ENCODE data around the gene GPX2. TPM values are rescaled to one million over a fixed set of nuclear protein-coding genes. Genes with fewer than 3 reads are reported as not detected.

GPX2 gene
- total and polyA plus RNA-seq, 7 donors, result 1.9 to 1,392 (median 374) TPM; not detected in 3

DNA sequence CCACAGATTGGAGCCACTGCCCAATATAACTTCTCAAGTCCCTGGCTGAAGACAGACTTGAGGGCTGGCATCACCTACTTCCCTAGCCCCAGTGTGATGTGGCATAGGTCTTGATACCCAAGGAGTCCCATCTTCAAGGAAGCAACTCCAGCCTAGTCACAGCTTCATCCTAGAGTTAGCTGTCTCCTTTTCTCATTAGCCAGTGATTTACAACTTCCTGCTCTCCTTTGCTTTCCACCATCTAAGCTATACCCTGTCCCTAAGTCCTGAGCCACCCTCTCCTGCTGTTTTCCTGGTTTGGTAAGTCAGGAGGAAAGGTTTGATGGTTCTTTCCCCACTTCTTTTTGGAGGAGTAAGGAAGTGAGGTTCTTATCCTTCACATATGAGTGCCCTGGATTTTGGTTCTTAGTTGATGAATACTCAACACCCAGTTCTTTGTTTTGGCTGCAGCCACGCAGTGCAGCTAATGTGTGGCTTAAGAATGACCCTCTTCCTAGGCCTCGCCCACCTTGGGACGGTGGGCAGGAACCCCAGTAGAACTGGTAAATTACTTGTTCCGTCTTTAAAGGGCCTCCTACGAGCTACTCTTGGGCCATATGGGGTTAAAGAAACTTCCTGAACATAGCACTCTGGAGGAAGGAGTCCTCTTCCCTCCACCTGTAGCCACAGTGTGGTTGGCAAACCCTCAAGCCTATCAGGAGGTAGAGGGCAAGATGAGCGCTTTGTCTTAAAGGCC lies 3.9 kb upstream of the GPX2 start:
- Histone ChIP-seq H3K36me3 (peaks cover 0 to 34% (median 2%) of the 10 kb centered on the region in 4 donors), H3K27me3 (no peaks in the 10 kb centered on the region), H3K27ac (no peak overlapping the region), H3K4me3 (no peak overlapping the region), H3K9me3 (no peaks in the 10 kb centered on the region), H3K4me1 (no peaks in the 10 kb centered on the region)
- no peak for DNase-seq
- intact Hi-C loops (cut with DNase I), result no loop called here
- TF ChIP-seq, protein P1, sequence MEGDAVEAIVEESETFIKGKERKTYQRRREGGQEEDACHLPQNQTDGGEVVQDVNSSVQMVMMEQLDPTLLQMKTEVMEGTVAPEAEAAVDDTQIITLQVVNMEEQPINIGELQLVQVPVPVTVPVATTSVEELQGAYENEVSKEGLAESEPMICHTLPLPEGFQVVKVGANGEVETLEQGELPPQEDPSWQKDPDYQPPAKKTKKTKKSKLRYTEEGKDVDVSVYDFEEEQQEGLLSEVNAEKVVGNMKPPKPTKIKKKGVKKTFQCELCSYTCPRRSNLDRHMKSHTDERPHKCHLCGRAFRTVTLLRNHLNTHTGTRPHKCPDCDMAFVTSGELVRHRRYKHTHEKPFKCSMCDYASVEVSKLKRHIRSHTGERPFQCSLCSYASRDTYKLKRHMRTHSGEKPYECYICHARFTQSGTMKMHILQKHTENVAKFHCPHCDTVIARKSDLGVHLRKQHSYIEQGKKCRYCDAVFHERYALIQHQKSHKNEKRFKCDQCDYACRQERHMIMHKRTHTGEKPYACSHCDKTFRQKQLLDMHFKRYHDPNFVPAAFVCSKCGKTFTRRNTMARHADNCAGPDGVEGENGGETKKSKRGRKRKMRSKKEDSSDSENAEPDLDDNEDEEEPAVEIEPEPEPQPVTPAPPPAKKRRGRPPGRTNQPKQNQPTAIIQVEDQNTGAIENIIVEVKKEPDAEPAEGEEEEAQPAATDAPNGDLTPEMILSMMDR (IDR thresholded peaks at IDR 0.05), result no peak
- TF ChIP-seq EP300 (IDR thresholded peaks at IDR 0.05) (no peak), POLR2AphosphoS5 (IDR thresholded peaks at IDR 0.05) (no peak), POLR2A (IDR thresholded peaks at IDR 0.05) (no peak)
- WGBS, 2 donors, result 80 to 95% methylated on average over 6 of the region's 6 CpGs

DNA sequence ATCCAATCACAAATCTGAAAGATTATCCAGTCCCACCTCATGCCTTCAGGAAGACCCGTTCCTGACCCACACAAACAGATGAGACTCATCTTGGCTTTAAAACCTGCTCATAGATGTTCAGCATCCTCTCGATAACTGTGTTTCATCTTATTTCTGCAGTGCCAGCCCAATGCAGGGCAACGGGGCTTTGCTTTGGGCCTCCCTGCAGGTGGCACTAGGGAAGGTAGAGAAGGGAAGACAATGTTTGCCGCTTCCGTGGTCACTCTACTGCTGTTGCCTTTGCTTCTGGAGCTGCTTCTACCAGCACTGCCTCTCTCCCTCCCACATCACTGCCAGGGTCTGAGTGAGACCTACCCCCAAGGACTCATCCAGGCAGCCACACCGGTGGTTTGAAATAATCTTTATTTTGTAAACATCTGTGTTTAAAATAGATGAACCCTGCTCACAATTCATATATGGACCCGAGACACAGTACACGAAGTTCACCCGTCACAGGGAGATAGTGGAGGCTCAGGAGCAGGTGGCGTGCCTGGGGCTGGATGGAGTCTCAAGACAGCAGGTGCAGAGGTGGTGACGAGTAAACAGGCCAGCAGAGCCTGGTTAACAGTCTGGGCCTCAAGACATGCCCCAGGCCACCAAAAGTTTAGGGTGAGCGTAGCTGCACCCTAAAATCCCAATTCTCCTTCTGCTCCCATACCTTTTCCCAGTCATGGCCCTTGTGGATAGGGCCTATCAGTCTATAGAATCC lies 3.1 kb upstream of the GPX2 start:
- Histone ChIP-seq H3K27ac (no peak overlapping the region), H3K4me1 (no peaks in the 10 kb centered on the region), H3K36me3 (peaks cover 0 to 41% (median 3%) of the 10 kb centered on the region in 4 donors), H3K9me3 (no peaks in the 10 kb centered on the region), H3K4me3 (no peak overlapping the region), H3K27me3 (no peaks in the 10 kb centered on the region)
- intact Hi-C loops (cut with DNase I), result no loop called here
- 85 to 92% methylated on average over 12 of the region's 12 CpGs for WGBS, 2 donors
- no peak for DNase-seq
- TF ChIP-seq POLR2AphosphoS5 (IDR thresholded peaks at IDR 0.05) (no peak), EP300 (IDR thresholded peaks at IDR 0.05) (no peak), POLR2A (IDR thresholded peaks at IDR 0.05) (no peak)
- TF ChIP-seq, protein P1 (IDR thresholded peaks at IDR 0.05), result no peak

DNA sequence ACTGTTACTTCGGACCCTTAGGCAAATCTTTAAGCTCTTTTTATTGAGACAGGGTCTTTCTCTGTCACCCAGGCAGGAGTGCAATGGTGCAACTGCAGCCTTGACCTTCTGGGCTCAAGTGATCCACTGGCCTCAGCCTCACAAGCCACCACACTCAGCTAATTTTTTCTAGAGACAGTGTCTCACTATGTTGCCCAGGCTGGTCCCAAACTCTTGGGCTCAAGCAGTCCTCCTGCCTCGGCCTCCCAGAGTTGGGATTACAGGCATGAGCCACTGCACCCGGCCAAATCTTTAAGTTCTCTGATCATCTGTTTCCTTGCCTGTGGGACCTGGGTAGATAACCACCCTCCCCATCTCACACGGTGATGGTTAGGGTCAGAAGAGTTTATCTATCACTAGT lies 2.3 kb upstream of the GPX2 start:
- Histone ChIP-seq H3K4me1 (no peaks in the 10 kb centered on the region), H3K36me3 (peaks cover 0 to 44% (median 4%) of the 10 kb centered on the region in 4 donors), H3K4me3 (no peak overlapping the region), H3K27ac (no peak overlapping the region), H3K9me3 (no peaks in the 10 kb centered on the region), H3K27me3 (no peaks in the 10 kb centered on the region)
- intact Hi-C loops (cut with DNase I), result no loop called here
- 89 to 94% methylated on average over 4 of the region's 4 CpGs for WGBS, 2 donors
- TF ChIP-seq, protein P1 (IDR thresholded peaks at IDR 0.05), result no peak
- no peak for TF ChIP-seq POLR2A (IDR thresholded peaks at IDR 0.05)
- TF ChIP-seq POLR2AphosphoS5 (IDR thresholded peaks at IDR 0.05), result no peak
- TF ChIP-seq EP300 (IDR thresholded peaks at IDR 0.05), result no peak
- no peak for DNase-seq

- DNase-seq, result no peak
- Histone ChIP-seq H3K36me3 (peaks cover 0 to 44% (median 4%) of the 10 kb centered on the region in 4 donors), H3K4me1 (no peaks in the 10 kb centered on the region), H3K9me3 (no peaks in the 10 kb centered on the region), H3K27me3 (no peaks in the 10 kb centered on the region), H3K4me3 (no peak overlapping the region), H3K27ac (no peak overlapping the region)
- WGBS, 2 donors, result 84% methylated on average over 2 of the region's 2 CpGs
- TF ChIP-seq POLR2A (IDR thresholded peaks at IDR 0.05) (no peak), POLR2AphosphoS5 (IDR thresholded peaks at IDR 0.05) (no peak), EP300 (IDR thresholded peaks at IDR 0.05) (no peak)
- TF ChIP-seq, protein P1 (IDR thresholded peaks at IDR 0.05), result no peak
- intact Hi-C loops (cut with DNase I), result no loop called here
These were observed 1.5 kb upstream of the GPX2 start for GRCh38 chr14:64944041-64944440.
